ENCODE results near the gene TSPAN16.
"Not testable (repeated sequence)": the region's sequence is repeated elsewhere in the genome, so short reads cannot be mapped to it uniquely, and the experiment has no call there.

TSPAN16 gene

GRCh38 chr19:11347546-11348039 lies 51.6 kb downstream of the TSPAN16 start:
- DNase-seq: peak; percentile 31

GRCh38 chr19:11349171-11349570 lies 53.2 kb downstream of the TSPAN16 start:
- no peak for DNase-seq

- not testable (repeated sequence) for DNase-seq
Measured at GRCh38 chr19:11354102-11354501, 58.1 kb downstream of the TSPAN16 start.

DNA sequence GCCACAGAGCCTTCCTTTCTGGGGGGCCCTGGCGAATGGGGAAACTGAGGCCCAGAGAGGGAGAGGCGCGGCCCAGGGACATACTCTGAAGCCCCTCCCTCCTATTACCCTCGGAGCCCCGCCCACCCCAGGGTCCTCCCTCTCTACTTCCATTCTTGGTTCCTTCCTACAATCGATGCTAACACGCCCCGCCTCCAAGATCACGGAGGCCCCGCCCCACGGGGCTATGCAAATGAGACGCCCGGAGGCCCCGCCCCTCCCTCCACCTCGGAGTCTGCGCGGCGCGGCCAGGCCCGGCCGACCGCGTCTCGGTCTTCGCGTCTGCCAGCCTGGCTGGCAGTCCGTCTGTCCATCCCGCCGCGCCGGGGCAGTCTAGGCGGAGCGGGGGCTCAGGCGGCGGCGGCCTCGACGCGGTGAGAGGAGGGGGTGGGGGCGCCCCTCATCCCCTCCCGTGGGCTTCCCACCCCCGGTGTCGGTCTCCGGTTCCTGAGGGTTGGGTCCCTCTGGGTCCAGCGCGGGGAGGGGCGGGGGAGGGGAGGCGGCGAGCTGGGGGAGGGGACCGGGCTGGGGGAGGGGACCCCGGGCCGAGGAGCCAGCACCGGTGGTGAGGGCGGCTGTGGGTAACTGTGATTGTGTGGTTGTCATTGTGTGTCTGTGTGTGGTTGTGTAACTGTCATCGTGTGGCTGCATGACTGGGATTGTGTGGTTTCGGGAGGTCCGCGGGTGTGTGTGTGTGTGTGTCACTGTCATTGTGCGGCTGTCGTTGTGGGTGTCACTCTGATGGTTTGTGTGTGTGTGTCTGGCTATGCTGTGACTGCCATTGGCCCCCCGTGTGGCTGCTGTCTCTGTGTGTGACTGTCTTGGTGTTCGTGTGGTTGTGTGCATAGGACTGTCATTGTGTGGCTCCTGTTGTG lies 59.5 kb downstream of the TSPAN16 start, which contains the start of gene PLPPR2:
Gene PLPPR2, plus strand, starts transcription at position 273 of the 914 bp plus-strand sequence. CDS start 2,242 bp downstream, outside the sequence.
- peak; percentile 90 for DNase-seq

- DNase-seq: no peak
Measured at GRCh38 chr19:11356074-11356397, 60.1 kb downstream of the TSPAN16 start.

DNA sequence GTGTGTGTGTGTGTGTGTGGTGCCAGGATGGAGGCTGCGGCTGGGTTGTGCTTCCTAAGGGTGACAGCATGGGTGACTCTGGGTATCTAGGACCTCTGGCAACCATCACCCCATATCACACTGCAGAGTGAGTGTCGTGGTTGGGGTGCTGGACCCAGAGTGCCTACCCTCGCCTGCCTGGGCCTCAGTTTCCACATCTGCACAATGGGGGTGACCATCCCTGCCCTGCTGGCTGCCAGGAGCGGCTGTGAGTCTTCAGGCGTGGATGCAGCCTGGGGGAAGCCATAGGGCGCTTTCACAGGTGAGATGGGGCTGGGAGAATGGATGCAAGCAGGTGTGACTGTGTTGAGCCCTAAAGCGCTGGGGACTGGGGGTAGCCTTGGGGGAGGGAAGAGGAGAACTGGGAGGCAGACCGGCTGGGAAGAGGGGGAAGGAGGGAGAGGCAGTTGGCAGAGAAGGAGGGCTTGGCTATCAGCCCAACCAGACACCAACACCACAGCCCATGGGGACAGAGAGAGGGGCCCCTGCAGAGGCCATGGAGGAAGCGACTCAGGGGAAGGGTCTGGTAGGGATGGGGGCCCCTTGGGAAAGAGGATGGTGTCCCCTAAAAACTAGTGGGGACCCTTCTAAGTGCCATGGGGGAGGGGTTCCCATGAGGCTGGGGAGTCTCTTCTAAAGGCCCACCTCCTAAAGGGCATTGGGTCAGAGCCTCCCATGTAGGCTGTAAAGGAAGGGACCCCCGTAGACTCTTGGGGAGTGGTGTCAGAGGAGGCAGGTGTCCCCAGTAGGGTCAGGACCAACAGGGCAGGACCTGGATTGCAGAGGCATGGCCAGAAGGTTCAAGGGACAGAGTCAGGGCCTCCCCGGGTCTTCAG lies 61.0 kb downstream of the TSPAN16 start:
- no peak for DNase-seq

- DNase-seq: no peak
Measured at GRCh38 chr19:11359421-11359820, 63.5 kb downstream of the TSPAN16 start.

DNA sequence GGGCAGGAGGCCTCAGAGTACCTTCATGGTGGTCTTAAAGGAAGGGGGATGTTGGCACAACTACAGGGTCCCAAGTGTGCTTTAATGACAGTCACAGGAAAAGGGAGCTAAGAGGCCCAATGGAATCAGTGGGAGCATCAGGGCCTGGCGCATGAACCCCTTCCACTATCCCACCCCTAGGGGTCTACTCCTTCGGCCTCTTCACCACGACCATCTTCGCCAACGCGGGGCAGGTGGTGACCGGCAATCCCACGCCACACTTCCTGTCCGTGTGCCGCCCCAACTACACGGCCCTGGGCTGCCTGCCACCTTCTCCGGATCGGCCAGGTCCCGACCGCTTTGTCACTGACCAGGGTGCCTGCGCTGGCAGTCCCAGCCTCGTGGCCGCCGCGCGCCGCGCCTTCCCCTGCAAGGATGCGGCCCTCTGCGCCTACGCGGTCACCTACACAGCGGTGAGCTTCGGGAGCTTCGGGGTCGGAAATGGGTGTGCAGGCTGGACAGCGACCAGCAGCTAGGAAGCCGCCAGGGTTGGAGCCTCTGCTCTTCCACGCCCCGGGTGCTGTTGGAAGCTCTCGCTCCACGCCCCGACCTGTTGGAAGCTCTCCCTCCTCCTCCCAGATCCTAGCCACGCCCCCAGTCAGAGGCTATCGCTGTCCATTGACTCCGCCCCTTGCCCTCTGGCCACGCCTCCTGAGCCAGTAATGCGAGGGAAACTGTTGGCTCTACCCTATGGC lies 65.2 kb downstream of the TSPAN16 start:
- DNase-seq: no peak

DNA sequence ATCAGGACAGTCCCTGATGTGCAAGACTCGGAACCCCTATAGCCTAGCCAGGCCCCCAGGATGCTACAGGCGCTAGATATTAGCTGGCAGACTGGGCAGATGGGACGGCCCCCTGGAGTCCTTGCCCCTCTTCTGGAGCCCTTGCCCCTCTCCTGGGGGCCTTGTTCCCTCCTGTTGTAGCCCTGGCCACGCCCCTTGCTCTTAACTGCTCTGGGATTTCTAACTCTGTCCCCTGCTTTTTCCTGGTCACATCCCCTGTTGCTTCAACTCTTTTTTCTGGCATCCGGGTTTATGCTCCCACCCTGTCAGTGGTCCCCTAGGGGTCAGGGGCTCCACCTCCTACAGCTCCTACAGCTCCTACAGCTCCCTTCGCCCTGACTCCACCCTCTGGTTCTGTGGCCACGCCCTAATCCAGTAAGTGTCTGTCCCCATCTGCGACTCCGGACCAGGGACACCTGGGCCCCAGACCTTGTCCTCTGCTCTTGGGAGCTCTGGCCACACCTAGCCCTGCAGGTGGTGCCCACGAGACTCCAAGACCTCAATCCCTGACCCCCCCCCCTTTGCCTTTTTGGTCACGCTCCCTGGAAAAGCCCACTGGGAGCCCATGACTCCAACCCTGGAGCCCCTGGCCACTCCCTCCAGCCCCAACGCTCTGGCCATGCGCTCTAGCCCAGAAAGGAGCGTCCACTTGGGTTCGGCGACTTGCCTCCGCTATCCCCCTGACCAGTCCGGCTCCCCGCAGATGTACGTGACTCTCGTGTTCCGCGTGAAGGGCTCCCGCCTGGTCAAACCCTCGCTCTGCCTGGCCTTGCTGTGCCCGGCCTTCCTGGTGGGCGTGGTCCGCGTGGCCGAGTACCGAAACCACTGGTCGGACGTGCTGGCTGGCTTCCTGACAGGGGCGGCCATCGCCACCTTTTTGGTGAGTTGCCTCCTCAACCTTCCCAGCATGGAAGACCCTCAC lies 66.1 kb downstream of the TSPAN16 start:
- no peak for DNase-seq

- no peak for DNase-seq
Measured at GRCh38 chr19:11363881-11364280, 67.9 kb downstream of the TSPAN16 start.

GRCh38 chr19:11364296-11364904 lies 68.4 kb downstream of the TSPAN16 start:
- no peak for DNase-seq

DNA sequence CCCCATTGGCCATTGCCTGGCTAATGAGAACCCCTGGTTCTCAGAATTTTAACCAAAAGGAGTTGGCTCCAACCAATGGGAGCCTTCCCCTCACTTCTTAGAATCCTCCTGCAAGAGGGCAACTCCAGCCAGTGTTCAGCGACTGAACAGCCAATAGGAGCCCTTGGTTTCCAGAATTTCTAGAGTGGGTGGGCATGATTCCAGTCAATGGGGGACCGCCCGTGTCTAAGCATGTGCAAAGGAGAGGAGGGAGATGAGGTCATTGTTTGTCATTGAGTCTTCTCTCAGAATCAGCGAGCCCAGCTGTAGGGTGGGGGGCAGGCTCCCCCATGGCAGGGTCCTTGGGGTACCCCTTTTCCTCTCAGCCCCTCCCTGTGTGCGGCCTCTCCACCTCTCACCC lies 69.0 kb downstream of the TSPAN16 start:
- DNase-seq: no peak

Measured in NCI-H2171 (cell line).